ENCODE results near the gene TXNL1. TPM values are rescaled to one million over a fixed set of nuclear protein-coding genes. Genes with fewer than 3 reads are reported as not detected.

The TXNL1 gene
- total and polyA plus RNA-seq, 2 of the 13 experiments (the other 11 are each of a cell fraction or from before 2014, with no cell fraction given): 41.9 to 73.1 TPM

DNA sequence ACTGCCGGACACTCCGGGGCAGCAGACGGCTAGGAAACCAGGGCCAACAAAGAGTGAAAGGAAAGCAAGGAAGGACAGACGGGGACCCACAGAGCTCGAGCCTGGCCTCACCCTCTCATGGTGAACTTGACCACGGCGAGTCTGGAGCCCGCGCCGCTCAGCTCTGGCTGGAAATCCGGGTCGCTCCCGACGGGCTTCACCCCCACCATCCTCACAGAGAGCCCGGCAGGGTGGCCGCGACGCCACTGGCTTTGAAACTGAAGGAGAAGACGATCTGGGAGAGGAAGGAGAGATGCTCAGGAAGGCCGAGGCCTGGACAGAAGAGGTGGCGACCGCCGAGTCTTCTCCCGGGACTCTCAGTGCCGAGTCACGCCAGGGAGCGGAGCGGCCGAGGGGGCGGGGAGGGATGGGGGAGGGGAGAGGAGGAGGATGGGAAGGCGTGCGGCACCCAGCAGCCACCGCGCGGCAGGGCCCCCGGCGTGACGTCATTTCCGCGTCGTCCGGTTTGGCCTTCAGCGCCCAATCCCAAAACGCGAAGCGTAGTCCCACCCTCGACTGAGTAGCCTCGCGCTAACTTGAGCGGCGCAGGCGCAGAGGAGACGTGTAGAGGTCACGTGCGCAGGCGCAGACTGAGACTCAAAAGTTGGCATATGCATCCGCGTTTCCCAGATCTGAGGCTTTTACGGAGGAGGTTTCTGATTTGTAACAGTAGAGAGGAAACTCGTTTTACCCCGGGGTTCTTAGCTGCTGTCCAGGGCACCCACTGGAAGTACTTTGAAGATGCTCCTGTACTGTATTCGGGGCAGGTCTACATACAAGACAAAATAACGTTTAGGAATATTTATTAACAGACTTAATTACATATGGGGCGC lies at the start of gene TXNL1 (continued):
- peak; percentile 75; the same call in 1 of the 2 replicates for TF ChIP-seq KDM3A (CRISPR knock-in tag; IDR thresholded peaks at IDR 0.05; ENCODE audit: low read depth)
- peak; percentile 85 for TF ChIP-seq HDAC1 (CRISPR knock-in tag; IDR thresholded peaks at IDR 0.05)
- TF ChIP-seq ZHX1 (CRISPR knock-in tag; IDR thresholded peaks at IDR 0.05; ENCODE audit: low read depth): no peak
- TF ChIP-seq, protein P1, sequence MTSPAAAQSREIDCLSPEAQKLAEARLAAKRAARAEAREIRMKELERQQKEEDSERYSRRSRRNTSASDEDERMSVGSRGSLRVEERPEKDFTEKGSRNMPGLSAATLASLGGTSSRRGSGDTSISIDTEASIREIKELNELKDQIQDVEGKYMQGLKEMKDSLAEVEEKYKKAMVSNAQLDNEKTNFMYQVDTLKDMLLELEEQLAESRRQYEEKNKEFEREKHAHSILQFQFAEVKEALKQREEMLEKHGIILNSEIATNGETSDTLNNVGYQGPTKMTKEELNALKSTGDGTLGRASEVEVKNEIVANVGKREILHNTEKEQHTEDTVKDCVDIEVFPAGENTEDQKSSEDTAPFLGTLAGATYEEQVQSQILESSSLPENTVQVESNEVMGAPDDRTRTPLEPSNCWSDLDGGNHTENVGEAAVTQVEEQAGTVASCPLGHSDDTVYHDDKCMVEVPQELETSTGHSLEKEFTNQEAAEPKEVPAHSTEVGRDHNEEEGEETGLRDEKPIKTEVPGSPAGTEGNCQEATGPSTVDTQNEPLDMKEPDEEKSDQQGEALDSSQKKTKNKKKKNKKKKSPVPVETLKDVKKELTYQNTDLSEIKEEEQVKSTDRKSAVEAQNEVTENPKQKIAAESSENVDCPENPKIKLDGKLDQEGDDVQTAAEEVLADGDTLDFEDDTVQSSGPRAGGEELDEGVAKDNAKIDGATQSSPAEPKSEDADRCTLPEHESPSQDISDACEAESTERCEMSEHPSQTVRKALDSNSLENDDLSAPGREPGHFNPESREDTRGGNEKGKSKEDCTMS (CRISPR knock-in tag; conservative IDR thresholded peaks at IDR 0.05): no peak
- TF ChIP-seq, protein P2, sequence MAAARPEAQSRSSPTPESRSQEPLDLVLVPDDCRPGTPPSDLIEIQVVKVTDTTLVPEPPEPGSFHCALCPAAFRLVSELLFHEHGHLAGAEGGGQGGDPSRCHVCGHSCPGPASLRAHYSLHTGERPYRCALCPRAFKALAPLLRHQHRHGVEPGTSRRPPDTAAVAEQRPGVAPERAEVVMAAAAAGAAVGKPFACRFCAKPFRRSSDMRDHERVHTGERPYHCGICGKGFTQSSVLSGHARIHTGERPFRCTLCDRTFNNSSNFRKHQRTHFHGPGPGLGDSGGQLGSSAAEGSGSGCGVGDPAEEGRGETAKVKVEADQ (CRISPR knock-in tag; IDR thresholded peaks at IDR 0.05; ENCODE audit: borderline replicate concordance): peak; percentile 76; the same call in 1 of the 2 replicates
- peak; percentile 87; the same call in 1 of the 2 replicates for TF ChIP-seq MYC (CRISPR knock-in tag; IDR thresholded peaks at IDR 0.05; ENCODE audit: borderline replicate concordance)
- TF ChIP-seq SCMH1 (CRISPR knock-in tag; IDR thresholded peaks at IDR 0.05; ENCODE audit: borderline replicate concordance): no peak
- peak; percentile 61 for TF ChIP-seq NFE2L2 (IDR thresholded peaks at IDR 0.05; ENCODE audit: low read length)
- peak; percentile 73; the same call in 1 of the 2 replicates for TF ChIP-seq KDM5A (IDR thresholded peaks at IDR 0.05; ENCODE audit: borderline replicate concordance, low read length)
- TF ChIP-seq ZNF678 (CRISPR knock-in tag; IDR thresholded peaks at IDR 0.05): 0 out of 2 replicates have a peak, but pooled peaks have one; percentile 21
- TF ChIP-seq RXRB (CRISPR knock-in tag; IDR thresholded peaks at IDR 0.05; ENCODE audit: borderline replicate concordance): peak; percentile 51
- TF ChIP-seq MLXIP (CRISPR knock-in tag; IDR thresholded peaks at IDR 0.05; ENCODE audit: borderline replicate concordance): no peak
- TF ChIP-seq, protein P3, sequence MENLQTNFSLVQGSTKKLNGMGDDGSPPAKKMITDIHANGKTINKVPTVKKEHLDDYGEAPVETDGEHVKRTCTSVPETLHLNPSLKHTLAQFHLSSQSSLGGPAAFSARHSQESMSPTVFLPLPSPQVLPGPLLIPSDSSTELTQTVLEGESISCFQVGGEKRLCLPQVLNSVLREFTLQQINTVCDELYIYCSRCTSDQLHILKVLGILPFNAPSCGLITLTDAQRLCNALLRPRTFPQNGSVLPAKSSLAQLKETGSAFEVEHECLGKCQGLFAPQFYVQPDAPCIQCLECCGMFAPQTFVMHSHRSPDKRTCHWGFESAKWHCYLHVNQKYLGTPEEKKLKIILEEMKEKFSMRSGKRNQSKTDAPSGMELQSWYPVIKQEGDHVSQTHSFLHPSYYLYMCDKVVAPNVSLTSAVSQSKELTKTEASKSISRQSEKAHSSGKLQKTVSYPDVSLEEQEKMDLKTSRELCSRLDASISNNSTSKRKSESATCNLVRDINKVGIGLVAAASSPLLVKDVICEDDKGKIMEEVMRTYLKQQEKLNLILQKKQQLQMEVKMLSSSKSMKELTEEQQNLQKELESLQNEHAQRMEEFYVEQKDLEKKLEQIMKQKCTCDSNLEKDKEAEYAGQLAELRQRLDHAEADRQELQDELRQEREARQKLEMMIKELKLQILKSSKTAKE (CRISPR knock-in tag; IDR thresholded peaks at IDR 0.05; ENCODE audit: borderline replicate concordance): no peak
- peak; percentile 93 for TF ChIP-seq CREM (IDR thresholded peaks at IDR 0.05)
- no peak for TF ChIP-seq CREM (CRISPR knock-in tag; IDR thresholded peaks at IDR 0.05)
- no peak for TF ChIP-seq NCOA5 (CRISPR knock-in tag; IDR thresholded peaks at IDR 0.05)

All from HepG2 (cell line).